HFF-Myc (cell line): ENCODE data around the gene NUP153.

ENCODE experiments used
- DNase-seq: peaks from one replicate; pipeline ENCODE4 v3.0.0-alpha.2; 2011; ENCODE audit warnings: low read depth; ENCODE audit errors: extremely low read depth
- H3K4me3 ChIP-seq: replicated peaks from 2 replicates; pipeline ENCODE4 v1.5.1; 2011; ENCODE audit warnings: low read depth, mild to moderate bottlenecking, control low read depth, low read length
- TF ChIP-seq, protein P1 (sequence below): IDR thresholded peaks from 2 replicates; pipeline ENCODE4 v1.5.1; 2012; ENCODE audit warnings: mild to moderate bottlenecking, low read depth, low read length, control low read depth; ENCODE audit errors: missing control alignments

The NUP153 gene

DNA sequence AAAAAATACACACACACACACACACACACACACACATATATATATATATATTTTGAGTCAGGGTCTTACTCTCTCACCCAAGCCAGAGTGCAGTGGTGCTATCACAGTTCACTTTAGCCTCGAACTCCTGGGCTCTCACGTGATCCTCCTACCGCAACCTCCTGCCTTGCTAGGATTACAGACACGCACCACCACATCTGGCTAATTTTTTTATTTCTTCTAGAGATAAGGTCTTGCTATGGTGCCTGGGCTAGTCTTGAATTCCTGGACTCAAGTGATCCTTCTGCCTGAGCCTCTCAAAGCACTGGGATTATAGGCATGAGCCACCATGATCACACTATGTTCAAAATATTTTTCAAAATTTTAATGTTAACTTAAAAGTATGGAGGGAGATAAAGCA, 43.5 kb downstream of the NUP153 start:
- no peak for DNase-seq
- TF ChIP-seq, protein P1, sequence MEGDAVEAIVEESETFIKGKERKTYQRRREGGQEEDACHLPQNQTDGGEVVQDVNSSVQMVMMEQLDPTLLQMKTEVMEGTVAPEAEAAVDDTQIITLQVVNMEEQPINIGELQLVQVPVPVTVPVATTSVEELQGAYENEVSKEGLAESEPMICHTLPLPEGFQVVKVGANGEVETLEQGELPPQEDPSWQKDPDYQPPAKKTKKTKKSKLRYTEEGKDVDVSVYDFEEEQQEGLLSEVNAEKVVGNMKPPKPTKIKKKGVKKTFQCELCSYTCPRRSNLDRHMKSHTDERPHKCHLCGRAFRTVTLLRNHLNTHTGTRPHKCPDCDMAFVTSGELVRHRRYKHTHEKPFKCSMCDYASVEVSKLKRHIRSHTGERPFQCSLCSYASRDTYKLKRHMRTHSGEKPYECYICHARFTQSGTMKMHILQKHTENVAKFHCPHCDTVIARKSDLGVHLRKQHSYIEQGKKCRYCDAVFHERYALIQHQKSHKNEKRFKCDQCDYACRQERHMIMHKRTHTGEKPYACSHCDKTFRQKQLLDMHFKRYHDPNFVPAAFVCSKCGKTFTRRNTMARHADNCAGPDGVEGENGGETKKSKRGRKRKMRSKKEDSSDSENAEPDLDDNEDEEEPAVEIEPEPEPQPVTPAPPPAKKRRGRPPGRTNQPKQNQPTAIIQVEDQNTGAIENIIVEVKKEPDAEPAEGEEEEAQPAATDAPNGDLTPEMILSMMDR: no peak
- no peak overlapping the region for H3K4me3 ChIP-seq

- H3K4me3 ChIP-seq: no peak overlapping the region
- DNase-seq: no peak
- TF ChIP-seq, protein P1: no peak
Observed at GRCh38 chr6:17662585-17662984, 44.1 kb downstream of the NUP153 start.

DNA sequence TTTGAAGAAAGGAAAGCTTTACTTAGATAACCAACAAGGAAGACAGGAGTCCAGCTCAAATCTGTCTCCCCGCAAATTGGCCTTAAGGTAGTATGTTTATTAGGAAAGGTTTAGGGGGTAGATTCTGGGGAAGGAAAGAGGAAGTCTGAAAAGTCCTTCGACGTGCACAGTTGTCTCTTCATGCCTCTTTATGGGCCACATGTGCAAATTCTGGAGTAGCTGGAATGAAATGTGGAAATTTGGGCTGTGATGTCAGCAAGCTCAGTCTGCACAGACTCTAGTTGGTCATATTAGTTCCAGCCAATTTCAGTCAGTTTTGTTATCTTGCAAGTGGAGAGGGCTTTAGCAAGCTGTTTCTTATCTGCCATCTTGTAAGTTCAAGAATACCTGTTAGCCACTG, 50.1 kb downstream of the NUP153 start:
- TF ChIP-seq, protein P1: no peak

GRCh38 chr6:17656092-17656491, 50.6 kb downstream of the NUP153 start:
- no peak for DNase-seq
- no peak overlapping the region for H3K4me3 ChIP-seq
- TF ChIP-seq, protein P1: no peak

More for the DNA sequence above, 50.1 kb downstream of the NUP153 start:
- DNase-seq: no peak
- no peak overlapping the region for H3K4me3 ChIP-seq

DNA sequence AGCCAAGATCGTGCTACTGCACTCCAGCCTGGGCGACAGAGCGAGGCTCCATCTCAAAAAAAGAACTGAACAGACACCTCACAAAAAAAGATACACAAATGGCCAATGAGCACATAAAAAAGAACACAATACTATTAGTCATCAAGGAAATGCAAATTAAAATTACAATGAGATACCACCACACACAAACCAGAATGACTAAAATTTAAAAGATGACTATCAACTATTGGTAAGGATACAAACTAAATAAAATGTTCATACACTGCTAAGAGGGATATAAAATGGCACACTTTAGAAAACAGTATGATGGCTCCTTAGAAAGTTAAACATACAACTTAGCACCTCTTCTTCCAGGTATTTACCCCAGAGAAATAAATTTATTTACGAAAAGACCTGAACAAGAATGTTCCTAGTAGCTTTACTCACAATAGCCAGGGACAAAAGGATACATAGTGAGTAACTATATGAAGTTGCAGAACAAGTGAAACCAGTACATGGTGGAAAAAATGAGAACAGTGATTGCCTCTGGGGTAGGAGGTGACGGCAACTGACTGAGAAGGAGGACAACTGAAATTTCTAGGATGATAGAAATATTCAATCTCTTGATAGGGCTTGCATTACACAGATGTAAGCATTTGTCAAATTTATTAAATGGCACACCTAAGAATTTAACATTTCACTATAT, 53.4 kb downstream of the NUP153 start:
- H3K4me3 ChIP-seq: no peak overlapping the region
- TF ChIP-seq, protein P1: no peak
- DNase-seq: no peak

GRCh38 chr6:17650656-17651309, 55.9 kb downstream of the NUP153 start:
- H3K4me3 ChIP-seq: no peak overlapping the region
- TF ChIP-seq, protein P1: no peak
- DNase-seq: no peak
